GM18499 (cell line): ENCODE measurements around the gene SGK1.
"Not testable (repeated sequence)": the region's sequence is repeated elsewhere in the genome, so short reads cannot be mapped to it uniquely, and the experiment has no call there.

Experiments
- ATAC-seq: cut with Tn5 transposase; IDR thresholded peaks from one replicate; pipeline ENCODE4 v1.9.1; 2021; ENCODE audit warnings: moderate number of reproducible peaks; ENCODE audit not compliant: insufficient read depth, unreplicated experiment

SGK1 gene

GRCh38 chr6:134195985-134196384 is 121.9 kb downstream of the SGK1 start:
- no peak for ATAC-seq

GRCh38 chr6:134195164-134195906 is 122.6 kb downstream of the SGK1 start:
- ATAC-seq = no peak

GRCh38 chr6:134193536-134194498 is 124.1 kb downstream of the SGK1 start:
- ATAC-seq = no peak

GRCh38 chr6:134192609-134193008 is 125.3 kb downstream of the SGK1 start:
- not testable (repeated sequence) for ATAC-seq

GRCh38 chr6:134190883-134191282 is 127.0 kb downstream of the SGK1 start:
- ATAC-seq = no peak

GRCh38 chr6:134187751-134188150 is 130.2 kb downstream of the SGK1 start:
- ATAC-seq = no peak

- ATAC-seq = no peak
Observed at GRCh38 chr6:134187154-134187553, 130.8 kb downstream of the SGK1 start.

- ATAC-seq = no peak
Observed at GRCh38 chr6:134186355-134186754, 131.6 kb downstream of the SGK1 start.

GRCh38 chr6:134185277-134185676 is 132.6 kb downstream of the SGK1 start:
- no peak for ATAC-seq

- no peak for ATAC-seq
Observed at GRCh38 chr6:134183844-134184243, 134.1 kb downstream of the SGK1 start.

- ATAC-seq = no peak
Observed at GRCh38 chr6:134182528-134182927, 135.4 kb downstream of the SGK1 start.

GRCh38 chr6:134181726-134182125 is 136.2 kb downstream of the SGK1 start:
- not testable (repeated sequence) for ATAC-seq

GRCh38 chr6:134181251-134181650 is 136.7 kb downstream of the SGK1 start:
- ATAC-seq = not testable (repeated sequence)

- not testable (repeated sequence) for ATAC-seq
Observed at GRCh38 chr6:134180540-134180939, 137.4 kb downstream of the SGK1 start.

GRCh38 chr6:134178161-134179044 is 139.5 kb downstream of the SGK1 start:
- no peak for ATAC-seq

GRCh38 chr6:134177753-134178160 is 140.2 kb downstream of the SGK1 start:
- ATAC-seq = no peak

- no peak for ATAC-seq
Observed at GRCh38 chr6:134177236-134177635, 140.7 kb downstream of the SGK1 start.

GRCh38 chr6:134176264-134176975 is 141.5 kb downstream of the SGK1 start:
- no peak for ATAC-seq

GRCh38 chr6:134175532-134176263 is 142.2 kb downstream of the SGK1 start:
- ATAC-seq = no peak
